K562 (cell line): ENCODE measurements around the gene HELZ2. TPM values are rescaled to one million over a fixed set of nuclear protein-coding genes. Genes with fewer than 3 reads are reported as not detected.

Experiments used
- CXXC5 ChIP-seq: fragments of 250-450 bp; sonication (Bioruptor Pico); IDR thresholded peaks from 2 replicates; pipeline ENCODE4 v1.8.0; 2022; ENCODE audit warnings: inconsistent platforms, mild to moderate bottlenecking, moderate library complexity
- ETS2 ChIP-seq: IDR thresholded peaks from 2 replicates; pipeline ENCODE4 v1.6.1; 2016; ENCODE audit warnings: borderline replicate concordance, missing genetic modification characterization, mild to moderate bottlenecking, moderate library complexity, missing compliant biosample characterization; ENCODE audit not compliant: poor library complexity, severe bottlenecking
- KLF1 ChIP-seq: fragments of 450-650 bp; IDR thresholded peaks from 2 replicates; pipeline ENCODE4 v1.6.1; 2016; ENCODE audit warnings: missing genetic modification characterization, missing compliant biosample characterization
- MIER1 ChIP-seq: fragments of 450-650 bp; IDR thresholded peaks from 2 replicates; pipeline ENCODE4 v1.6.1; 2016; ENCODE audit warnings: antibody characterized with exemption, mild to moderate bottlenecking, low read depth
- PCBP1 ChIP-seq: fragments of 200-400 bp; formaldehyde crosslinking; IDR thresholded peaks from 2 replicates; pipeline ENCODE4 v1.6.1; 2018; ENCODE audit warnings: mild to moderate bottlenecking, low read depth, low read length; ENCODE audit not compliant: poor library complexity, severe bottlenecking
- POLR2G ChIP-seq: fragments of 200-400 bp; formaldehyde crosslinking; IDR thresholded peaks from 2 replicates; pipeline ENCODE4 v1.6.1; 2017; ENCODE audit warnings: low read depth, mild to moderate bottlenecking, antibody characterized with exemption, low read length, moderate library complexity
- RFX1 ChIP-seq: fragments of 450-650 bp; IDR thresholded peaks from 2 replicates; pipeline ENCODE4 v1.6.1; 2016; ENCODE audit warnings: mild to moderate bottlenecking, moderate library complexity
- ZNF121 ChIP-seq: sonication (generic); formaldehyde crosslinking; conservative IDR thresholded peaks from 2 replicates; pipeline ENCODE4 v1.8.0; 2022; ENCODE audit warnings: missing genetic modification reagents
- ZNF253 ChIP-seq: fragments of 250-450 bp; sonication (Bioruptor Pico); conservative IDR thresholded peaks from 2 replicates; pipeline ENCODE4 v1.6.1; 2021; ENCODE audit warnings: mild to moderate bottlenecking
- polyA plus RNA-seq, 8 experiments: library from polyadenylated mRNA; depleted of rRNA in 4 of 8; stranded (reverse) in 5 of 8; unstranded in 3 of 8; fragments of >200 nt; fragmentation: Nextera tagmentation in 2 of 8; fragmentation: Illumina TruSeq in 1 of 8; extraction: Ambion mirVana in 2 of 8; extraction: Trizol in 1 of 8; gene quantifications; 2 replicates each; pipeline versions ENCODE4 v1.2.1 to v1.2.3, GENCODE V29; 2011 to 2014; ENCODE audit warnings: inconsistent platforms in 1 of 8, missing spikeins in 1 of 8
- total RNA-seq, 7 experiments: library from RNA; depleted of rRNA in 6 of 7; stranded (reverse); fragments of >200 nt in 6 of 7; fragmentation: Illumina TruSeq in 2 of 7; extraction: Trizol in 2 of 7; gene quantifications; 2 replicates each; pipeline versions ENCODE4 v1.2.1 to v1.2.3, GENCODE V29; 2011 to 2021; ENCODE audit warnings: low replicate concordance in 1 of 7
- TF ChIP-seq, protein P1 (sequence below): IDR thresholded peaks from 3 replicates; pipeline ENCODE4 v1.6.1; 2011; ENCODE audit warnings: borderline replicate concordance, mild to moderate bottlenecking, moderate library complexity; ENCODE audit not compliant: insufficient read length; ENCODE audit errors: extremely low read depth

Gene HELZ2
- total and polyA plus RNA-seq, 9 of the 15 experiments (the other 6 are each of a cell fraction or from before 2014, with no cell fraction given) = 0.03 to 7.8 (median 2.9) TPM; not detected in 1

DNA sequence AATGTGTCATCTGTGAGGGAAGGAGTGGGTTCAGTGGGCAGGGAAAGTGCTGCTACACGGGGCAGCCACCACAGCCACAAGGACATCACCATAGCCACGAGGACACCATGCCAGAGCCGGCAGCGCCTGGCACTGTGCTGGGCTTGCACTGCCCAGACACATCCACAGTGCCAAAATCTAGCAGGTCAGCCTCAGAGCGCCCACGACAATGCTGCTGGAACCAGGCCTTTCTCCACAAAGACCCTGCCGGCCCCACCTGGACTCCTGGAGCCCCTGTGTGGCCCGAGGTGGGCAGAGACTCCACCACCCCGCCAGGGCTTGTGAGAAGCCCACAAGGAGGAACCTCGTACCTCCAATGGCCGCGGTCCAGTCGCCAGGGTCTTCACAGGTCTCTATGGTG lies 18.6 kb upstream of the HELZ2 start (continued):
- TF ChIP-seq, protein P1, sequence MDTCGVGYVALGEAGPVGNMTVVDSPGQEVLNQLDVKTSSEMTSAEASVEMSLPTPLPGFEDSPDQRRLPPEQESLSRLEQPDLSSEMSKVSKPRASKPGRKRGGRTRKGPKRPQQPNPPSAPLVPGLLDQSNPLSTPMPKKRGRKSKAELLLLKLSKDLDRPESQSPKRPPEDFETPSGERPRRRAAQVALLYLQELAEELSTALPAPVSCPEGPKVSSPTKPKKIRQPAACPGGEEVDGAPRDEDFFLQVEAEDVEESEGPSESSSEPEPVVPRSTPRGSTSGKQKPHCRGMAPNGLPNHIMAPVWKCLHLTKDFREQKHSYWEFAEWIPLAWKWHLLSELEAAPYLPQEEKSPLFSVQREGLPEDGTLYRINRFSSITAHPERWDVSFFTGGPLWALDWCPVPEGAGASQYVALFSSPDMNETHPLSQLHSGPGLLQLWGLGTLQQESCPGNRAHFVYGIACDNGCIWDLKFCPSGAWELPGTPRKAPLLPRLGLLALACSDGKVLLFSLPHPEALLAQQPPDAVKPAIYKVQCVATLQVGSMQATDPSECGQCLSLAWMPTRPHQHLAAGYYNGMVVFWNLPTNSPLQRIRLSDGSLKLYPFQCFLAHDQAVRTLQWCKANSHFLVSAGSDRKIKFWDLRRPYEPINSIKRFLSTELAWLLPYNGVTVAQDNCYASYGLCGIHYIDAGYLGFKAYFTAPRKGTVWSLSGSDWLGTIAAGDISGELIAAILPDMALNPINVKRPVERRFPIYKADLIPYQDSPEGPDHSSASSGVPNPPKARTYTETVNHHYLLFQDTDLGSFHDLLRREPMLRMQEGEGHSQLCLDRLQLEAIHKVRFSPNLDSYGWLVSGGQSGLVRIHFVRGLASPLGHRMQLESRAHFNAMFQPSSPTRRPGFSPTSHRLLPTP = no peak
- TF ChIP-seq POLR2G (no peak), KLF1 (tag) (no peak), ZNF253 (no peak), PCBP1 (no peak), RFX1 (no peak), MIER1 (no peak), ZNF121 (no peak), CXXC5 (CRISPR knock-in tag) (no peak), ETS2 (no peak)
